Transverse colon (tissue), 4 donors: Measurements from ENCODE around the gene OR52J3.

Source experiments
- CTCF ChIP-seq, 5 experiments: fragments of 200-600 bp in 3 of 5; fragments of 450-650 bp in 2 of 5; sonication (generic) in 3 of 5; IDR thresholded peaks; 1 replicate in 2 of 5; 2 replicates in 3 of 5; pipeline ENCODE4 v1.5.1; 2016 to 2017; ENCODE audit warnings: antibody characterized with exemption in 5 of 5, inconsistent platforms in 3 of 5, mild to moderate bottlenecking in 2 of 5, moderate library complexity in 1 of 5
- POLR2A ChIP-seq: fragments of 450-650 bp; IDR thresholded peaks from one replicate; pipeline ENCODE4 v1.6.1; 2016; ENCODE audit warnings: antibody characterized with exemption, mild to moderate bottlenecking, moderate library complexity
- POLR2AphosphoS5 ChIP-seq, 3 donors: sonication (generic); formaldehyde crosslinking; IDR thresholded peaks; one replicate each; pipeline ENCODE4 v1.6.1; 2016; ENCODE audit warnings: antibody characterized with exemption in 3 of 3

GRCh38 chr11:5038341-5038740 lies 8.0 kb upstream of the OR52J3 start:
- TF ChIP-seq POLR2A (no peak), CTCF (IDR thresholded peaks at IDR 0.05) (no peak), POLR2AphosphoS5 (IDR thresholded peaks at IDR 0.05) (no peak)
